ENCODE results near the gene CDK13.

Gene CDK13

DNA sequence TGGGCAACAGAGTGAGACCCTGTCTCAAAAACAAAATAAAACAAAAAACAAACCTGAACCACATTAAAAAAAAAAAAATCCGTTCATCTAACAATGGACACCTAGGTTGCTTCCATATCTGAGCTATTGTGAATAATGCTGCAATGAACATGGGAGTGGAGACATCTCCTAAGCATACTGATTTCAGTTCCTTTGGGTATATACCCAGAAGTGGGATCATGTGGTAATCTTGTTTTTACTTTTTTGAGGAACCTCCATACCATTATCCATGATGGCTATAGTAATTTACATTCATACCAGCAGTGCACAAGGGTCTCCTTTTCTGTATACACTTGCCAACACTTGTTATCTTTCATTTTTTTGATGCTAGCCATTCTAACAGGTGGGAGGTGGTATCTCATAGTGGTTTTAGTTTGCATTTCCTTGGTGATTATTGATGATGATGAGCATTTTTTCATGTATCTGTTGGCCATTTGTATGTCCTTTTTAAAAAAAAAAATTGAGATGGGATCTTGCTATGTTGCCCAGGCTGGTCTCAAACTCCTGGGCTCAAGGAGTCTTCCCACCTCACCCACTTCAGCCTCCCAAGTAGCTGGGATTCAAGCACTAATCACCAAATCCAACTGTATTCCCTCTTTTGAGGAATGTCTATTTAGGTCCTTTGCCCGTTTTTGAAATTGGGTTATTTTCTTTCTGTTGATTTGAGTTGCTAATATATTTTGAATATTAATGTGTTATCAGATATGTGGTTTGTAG lies 17.5 kb downstream of the CDK13 start:
- Mint-ChIP-seq H3K27ac (no peak overlapping the region), H3K4me1 (peaks cover 8% of the 10 kb centered on the region)
- no peak for DNase-seq

GRCh38 chr7:39969431-39969830 lies 19.4 kb downstream of the CDK13 start:
- DNase-seq = no peak
- Mint-ChIP-seq H3K4me1 (peaks cover 8% of the 10 kb centered on the region), H3K36me3 (ENCODE audit: low read depth) (peaks cover 92% of the 10 kb centered on the region), H3K27me3 (ENCODE audit: low read depth, poor library complexity) (no peaks in the 10 kb centered on the region), H3K9me3 (peaks cover 53% of the 10 kb centered on the region), H3K27ac (peak overlapping the region; percentile 68), H3K4me3 (no peak overlapping the region)
- TF ChIP-seq, protein P1, sequence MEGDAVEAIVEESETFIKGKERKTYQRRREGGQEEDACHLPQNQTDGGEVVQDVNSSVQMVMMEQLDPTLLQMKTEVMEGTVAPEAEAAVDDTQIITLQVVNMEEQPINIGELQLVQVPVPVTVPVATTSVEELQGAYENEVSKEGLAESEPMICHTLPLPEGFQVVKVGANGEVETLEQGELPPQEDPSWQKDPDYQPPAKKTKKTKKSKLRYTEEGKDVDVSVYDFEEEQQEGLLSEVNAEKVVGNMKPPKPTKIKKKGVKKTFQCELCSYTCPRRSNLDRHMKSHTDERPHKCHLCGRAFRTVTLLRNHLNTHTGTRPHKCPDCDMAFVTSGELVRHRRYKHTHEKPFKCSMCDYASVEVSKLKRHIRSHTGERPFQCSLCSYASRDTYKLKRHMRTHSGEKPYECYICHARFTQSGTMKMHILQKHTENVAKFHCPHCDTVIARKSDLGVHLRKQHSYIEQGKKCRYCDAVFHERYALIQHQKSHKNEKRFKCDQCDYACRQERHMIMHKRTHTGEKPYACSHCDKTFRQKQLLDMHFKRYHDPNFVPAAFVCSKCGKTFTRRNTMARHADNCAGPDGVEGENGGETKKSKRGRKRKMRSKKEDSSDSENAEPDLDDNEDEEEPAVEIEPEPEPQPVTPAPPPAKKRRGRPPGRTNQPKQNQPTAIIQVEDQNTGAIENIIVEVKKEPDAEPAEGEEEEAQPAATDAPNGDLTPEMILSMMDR (IDR thresholded peaks at IDR 0.05) = no peak

More for the DNA sequence above, 17.5 kb downstream of the CDK13 start:
- peaks cover 67% of the 10 kb centered on the region for H3K9me3 Mint-ChIP-seq
- TF ChIP-seq, protein P1 (IDR thresholded peaks at IDR 0.05) = no peak
- no peaks in the 10 kb centered on the region for H3K27me3 Mint-ChIP-seq (ENCODE audit: low read depth, poor library complexity)
- no peak overlapping the region for H3K4me3 Mint-ChIP-seq
- H3K36me3 Mint-ChIP-seq (ENCODE audit: low read depth) = peaks cover 92% of the 10 kb centered on the region

- Mint-ChIP-seq H3K4me3 (no peak overlapping the region), H3K27ac (no peak overlapping the region), H3K4me1 (peaks cover 8% of the 10 kb centered on the region), H3K27me3 (ENCODE audit: low read depth, poor library complexity) (no peaks in the 10 kb centered on the region), H3K36me3 (ENCODE audit: low read depth) (peaks cover 75% of the 10 kb centered on the region), H3K9me3 (peaks cover 34% of the 10 kb centered on the region)
- TF ChIP-seq, protein P1 (IDR thresholded peaks at IDR 0.05) = no peak
- DNase-seq = no peak
Observed at GRCh38 chr7:39971924-39972323, 21.9 kb downstream of the CDK13 start.

DNA sequence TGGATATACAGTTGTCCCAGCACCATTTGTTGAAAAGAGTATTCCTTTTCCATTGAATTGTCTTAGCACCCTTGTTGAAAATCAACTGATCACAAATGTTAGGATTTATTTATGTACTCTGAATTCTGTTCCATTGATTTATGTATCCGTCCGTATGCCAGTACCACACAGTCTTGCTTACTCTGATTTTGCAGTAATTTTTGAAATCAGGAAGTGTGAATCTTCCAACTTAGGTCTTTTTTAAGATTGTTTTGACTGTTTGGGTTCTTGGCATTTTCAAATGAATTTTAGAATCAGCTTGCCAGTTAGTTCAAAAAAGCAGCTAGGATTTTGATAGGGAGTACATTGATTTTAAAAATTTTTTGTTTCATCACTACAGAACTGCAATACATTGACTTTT lies 23.7 kb downstream of the CDK13 start:
- Mint-ChIP-seq H3K4me3 (no peak overlapping the region), H3K4me1 (peaks cover 8% of the 10 kb centered on the region), H3K36me3 (ENCODE audit: low read depth) (peaks cover 56% of the 10 kb centered on the region), H3K27ac (no peak overlapping the region), H3K27me3 (ENCODE audit: low read depth, poor library complexity) (no peaks in the 10 kb centered on the region), H3K9me3 (peaks cover 15% of the 10 kb centered on the region)
- DNase-seq = no peak
- TF ChIP-seq, protein P1 (IDR thresholded peaks at IDR 0.05) = no peak

- Mint-ChIP-seq H3K27me3 (ENCODE audit: low read depth, poor library complexity) (no peaks in the 10 kb centered on the region), H3K9me3 (peaks cover 17% of the 10 kb centered on the region)
- no peak for DNase-seq
Observed at GRCh38 chr7:39978230-39978934, 28.3 kb downstream of the CDK13 start.

More at GRCh38 chr7:39978230-39978934, 28.3 kb downstream of the CDK13 start:
- TF ChIP-seq, protein P1 (IDR thresholded peaks at IDR 0.05) = no peak
- Mint-ChIP-seq H3K4me1 (no peaks in the 10 kb centered on the region), H3K36me3 (ENCODE audit: low read depth) (peaks cover 22% of the 10 kb centered on the region), H3K27ac (no peak overlapping the region), H3K4me3 (no peak overlapping the region)
